ENCODE results near the gene LHX6. TPM values are rescaled to one million over a fixed set of nuclear protein-coding genes. Genes with fewer than 3 reads are reported as not detected.

The LHX6 gene
- polyA plus RNA-seq, 1 experiment, result not detected

DNA sequence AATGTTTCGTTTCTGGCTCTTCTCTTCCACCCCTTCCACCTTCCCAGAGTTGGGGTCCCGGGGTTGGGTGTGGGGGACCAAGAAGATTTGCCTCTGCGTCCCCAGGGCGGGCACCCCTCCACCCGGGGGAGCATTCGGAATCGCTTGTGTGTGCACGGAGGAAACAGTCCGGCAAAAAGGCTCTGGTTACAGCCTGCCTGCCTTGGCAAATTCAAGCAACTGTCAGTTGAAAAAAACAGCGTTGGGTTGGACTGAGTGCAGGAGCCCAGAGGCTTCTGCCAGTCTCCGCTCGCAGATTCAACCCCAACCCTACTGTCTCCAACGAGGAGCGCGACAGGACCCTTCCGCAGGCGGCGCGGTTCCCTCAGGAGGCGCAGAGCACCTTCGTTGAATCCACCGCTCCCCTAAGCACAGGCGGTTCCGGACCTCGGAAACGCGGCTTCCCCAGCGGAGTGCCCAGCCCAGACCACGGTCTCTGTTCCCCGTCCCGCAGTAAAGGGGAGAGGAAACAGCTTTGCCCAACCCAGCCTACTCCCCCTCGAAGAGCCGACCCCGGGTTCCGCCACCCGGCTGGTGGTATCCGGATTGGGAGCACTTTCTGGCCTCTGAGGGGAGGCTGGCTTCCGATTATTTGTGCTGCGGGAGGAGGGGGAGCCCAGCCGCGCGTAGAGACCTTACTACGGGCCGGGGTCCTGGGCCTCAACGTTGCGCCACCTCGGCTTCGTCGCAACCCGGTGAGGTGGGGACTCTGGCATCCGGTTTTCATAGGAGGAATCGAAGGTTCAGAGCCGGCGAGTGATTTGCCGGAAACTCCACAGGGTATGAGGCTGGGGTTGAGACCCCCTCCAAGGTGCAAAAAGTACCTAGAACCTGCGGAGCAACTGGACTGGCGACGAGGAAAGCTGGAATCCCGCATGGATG lies 9.6 kb downstream of the LHX6 start:
- TF ChIP-seq, protein P1, sequence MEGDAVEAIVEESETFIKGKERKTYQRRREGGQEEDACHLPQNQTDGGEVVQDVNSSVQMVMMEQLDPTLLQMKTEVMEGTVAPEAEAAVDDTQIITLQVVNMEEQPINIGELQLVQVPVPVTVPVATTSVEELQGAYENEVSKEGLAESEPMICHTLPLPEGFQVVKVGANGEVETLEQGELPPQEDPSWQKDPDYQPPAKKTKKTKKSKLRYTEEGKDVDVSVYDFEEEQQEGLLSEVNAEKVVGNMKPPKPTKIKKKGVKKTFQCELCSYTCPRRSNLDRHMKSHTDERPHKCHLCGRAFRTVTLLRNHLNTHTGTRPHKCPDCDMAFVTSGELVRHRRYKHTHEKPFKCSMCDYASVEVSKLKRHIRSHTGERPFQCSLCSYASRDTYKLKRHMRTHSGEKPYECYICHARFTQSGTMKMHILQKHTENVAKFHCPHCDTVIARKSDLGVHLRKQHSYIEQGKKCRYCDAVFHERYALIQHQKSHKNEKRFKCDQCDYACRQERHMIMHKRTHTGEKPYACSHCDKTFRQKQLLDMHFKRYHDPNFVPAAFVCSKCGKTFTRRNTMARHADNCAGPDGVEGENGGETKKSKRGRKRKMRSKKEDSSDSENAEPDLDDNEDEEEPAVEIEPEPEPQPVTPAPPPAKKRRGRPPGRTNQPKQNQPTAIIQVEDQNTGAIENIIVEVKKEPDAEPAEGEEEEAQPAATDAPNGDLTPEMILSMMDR (IDR thresholded peaks at IDR 0.05; ENCODE audit: insufficient read depth, low read depth, low read length), result no peak
- Histone ChIP-seq H3K36me3 (ENCODE audit: control insufficient read depth, insufficient read depth, low read length) (no peaks in the 10 kb centered on the region), H3K27me3 (ENCODE audit: control insufficient read depth, insufficient read depth, low read length) (peaks cover 85% of the 10 kb centered on the region), H3K4me3 (ENCODE audit: low read depth, low read length) (no peak overlapping the region)
- ChIA-PET POLR2A (no interaction called here), CTCF (no interaction called here)
- no peak for DNase-seq (ENCODE audit: low read depth)

DNA sequence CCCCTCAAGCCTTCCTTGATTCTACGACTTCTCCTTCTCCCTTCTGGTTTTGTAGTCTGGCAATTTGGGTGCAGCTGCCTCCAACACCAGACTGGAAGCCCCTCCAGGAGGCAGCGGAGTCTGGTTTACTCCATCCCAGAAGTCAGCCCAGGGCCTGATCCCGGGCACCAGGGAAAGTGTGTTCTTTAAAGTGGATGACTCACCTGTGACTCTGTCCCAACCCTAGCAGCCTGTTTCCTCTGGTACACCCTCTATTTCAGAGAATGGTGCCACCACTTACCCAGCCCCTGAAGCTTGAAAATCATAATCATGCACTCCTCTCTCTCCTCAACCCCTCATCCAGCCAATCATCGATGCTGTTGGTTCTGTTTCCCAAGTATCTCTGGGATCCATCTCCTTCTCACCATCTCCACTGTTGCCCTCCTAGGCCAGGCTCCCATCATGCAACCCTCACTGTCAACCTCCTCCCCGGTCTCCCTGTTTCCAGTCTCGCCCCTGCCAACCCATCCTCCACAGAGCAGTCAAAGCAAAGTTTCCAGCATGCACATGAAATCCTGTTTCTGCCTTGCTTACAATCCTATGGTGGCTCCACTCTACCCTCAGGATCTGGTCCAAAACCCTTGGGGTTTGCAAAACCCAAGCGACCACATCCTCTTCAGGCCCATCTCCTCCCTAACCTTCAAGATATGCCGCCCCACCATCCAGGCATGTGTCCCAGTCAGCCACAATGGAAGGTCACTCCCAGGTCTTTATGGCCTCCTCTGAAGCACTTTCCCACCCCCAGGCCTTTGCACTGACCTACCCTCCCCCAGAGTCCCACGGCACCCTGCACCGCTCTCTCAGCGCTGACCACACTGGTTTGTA lies 10.5 kb downstream of the LHX6 start:
- peaks cover 83% of the 10 kb centered on the region for H3K27me3 ChIP-seq (ENCODE audit: control insufficient read depth, insufficient read depth, low read length)
- H3K4me3 ChIP-seq (ENCODE audit: low read depth, low read length), result no peak overlapping the region
- H3K36me3 ChIP-seq (ENCODE audit: control insufficient read depth, insufficient read depth, low read length), result no peaks in the 10 kb centered on the region
- ChIA-PET POLR2A (no interaction called here), CTCF (no interaction called here)
- no peak for DNase-seq (ENCODE audit: low read depth)
- TF ChIP-seq, protein P1 (IDR thresholded peaks at IDR 0.05; ENCODE audit: insufficient read depth, low read depth, low read length), result no peak

DNA sequence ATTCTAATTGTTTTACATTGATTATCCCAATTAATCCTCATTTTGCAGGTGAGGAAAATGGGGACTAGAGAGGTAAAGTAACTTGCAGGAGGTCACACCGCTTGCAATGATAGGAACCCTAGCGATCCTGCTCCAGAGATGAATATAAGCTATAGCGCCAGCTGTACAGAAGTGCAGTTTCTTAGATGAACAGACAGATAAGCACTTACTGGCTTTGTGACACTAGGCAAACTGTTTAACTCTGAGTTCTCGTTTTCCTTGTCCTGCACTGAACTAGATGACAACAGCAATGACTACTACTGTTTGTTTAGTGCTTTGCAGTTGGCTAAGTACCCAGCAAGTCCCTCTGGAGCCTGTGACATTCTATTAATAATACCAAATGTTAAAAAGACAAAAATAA lies 11.1 kb downstream of the LHX6 start:
- Histone ChIP-seq H3K36me3 (ENCODE audit: control insufficient read depth, insufficient read depth, low read length) (no peaks in the 10 kb centered on the region), H3K4me3 (ENCODE audit: low read depth, low read length) (no peak overlapping the region), H3K27me3 (ENCODE audit: control insufficient read depth, insufficient read depth, low read length) (peaks cover 85% of the 10 kb centered on the region)
- ChIA-PET POLR2A (no interaction called here), CTCF (no interaction called here)
- no peak for DNase-seq (ENCODE audit: low read depth)
- TF ChIP-seq, protein P1 (IDR thresholded peaks at IDR 0.05; ENCODE audit: insufficient read depth, low read depth, low read length), result no peak

DNA sequence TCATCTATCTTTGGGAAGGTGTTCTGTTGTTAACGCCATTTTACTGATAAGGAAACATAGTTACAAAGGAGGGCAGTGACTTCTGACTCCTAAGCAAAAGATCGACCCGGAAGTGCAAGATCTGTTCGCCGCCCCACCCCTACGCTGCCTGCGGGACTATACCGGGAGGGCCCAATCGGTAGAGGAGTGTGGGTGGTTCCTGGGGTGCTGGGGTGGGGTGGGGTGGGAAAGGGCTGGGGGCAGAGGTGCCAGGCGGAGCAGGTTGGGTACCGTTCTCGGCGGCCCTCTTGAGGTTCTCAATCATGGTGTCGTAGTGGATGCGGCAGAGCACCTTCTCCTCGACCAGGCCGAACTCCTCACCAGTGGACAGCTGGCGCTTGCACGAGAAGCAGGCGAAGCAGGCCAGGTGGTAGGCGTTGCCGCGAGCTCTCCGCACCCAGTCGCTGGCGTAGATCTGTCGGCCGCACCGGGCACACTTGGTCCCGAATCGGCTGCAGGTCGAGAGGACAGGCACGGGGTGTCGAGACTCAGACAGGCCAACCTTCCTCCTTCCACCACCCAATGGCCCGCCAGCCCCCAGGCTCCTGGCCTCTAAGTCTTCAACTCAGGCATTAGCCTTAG lies 11.8 kb downstream of the LHX6 start:
- TF ChIP-seq, protein P1 (IDR thresholded peaks at IDR 0.05; ENCODE audit: insufficient read depth, low read depth, low read length), result no peak
- POLR2A ChIA-PET, result no interaction called here
- CTCF ChIA-PET, result interaction anchor here (1.0 kb wide), 1 partner anchor 13 kb away, joined by 3 read pairs; no protein-coding TSS in a partner anchor
- Histone ChIP-seq H3K27me3 (ENCODE audit: control insufficient read depth, insufficient read depth, low read length) (peaks cover 82% of the 10 kb centered on the region), H3K36me3 (ENCODE audit: control insufficient read depth, insufficient read depth, low read length) (no peaks in the 10 kb centered on the region), H3K4me3 (ENCODE audit: low read depth, low read length) (no peak overlapping the region)
- no peak for DNase-seq (ENCODE audit: low read depth)

Measured in BJ (cell line).